Superior temporal gyrus (tissue), 1 donor: ENCODE results near the gene LHX2.
A peak's percentile ranks its signal among the peaks of the same experiment; 100 is the strongest.

Source experiments
- DNase-seq: peaks from one replicate; pipeline ENCODE4 v3.0.0-alpha.2; 2016; ENCODE audit errors: extremely low spot score

Gene LHX2

DNA sequence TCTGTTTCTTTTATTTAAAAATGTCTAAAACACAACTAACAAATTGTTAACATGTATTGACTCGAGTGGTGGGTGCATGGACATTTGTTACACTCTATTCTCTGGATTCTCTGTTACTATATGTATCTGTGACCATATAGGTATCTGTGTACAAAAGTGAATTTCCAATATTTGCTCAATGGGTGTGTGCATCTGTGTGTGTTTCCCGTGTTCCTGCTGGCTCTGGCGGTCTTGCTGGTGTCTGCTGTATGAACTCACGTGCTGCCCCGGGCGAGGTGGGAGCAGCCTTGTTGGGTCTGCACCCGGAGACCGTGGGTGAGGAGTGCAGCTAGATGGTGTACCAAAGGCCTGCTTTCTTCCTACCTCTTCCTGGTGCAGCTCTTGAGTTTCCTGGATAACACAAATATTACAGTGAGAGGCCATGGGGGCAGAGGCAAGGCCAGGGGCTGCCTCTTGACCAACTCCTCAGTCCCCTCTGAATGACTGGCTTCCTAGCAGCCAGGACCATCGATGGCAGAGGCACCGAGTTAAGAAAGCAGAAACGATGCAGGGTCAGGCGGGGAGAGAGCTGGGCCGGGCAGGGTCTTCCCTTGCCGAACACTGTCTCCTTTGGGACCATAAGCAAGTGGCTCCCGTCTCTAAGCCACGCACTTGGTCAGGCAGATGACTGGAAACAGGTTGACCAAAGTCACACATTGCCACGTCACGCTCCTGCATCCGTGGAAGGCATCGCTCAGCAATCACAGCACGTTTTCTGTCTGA is 49.5 kb downstream of the LHX2 start:
- DNase-seq = no peak

DNA sequence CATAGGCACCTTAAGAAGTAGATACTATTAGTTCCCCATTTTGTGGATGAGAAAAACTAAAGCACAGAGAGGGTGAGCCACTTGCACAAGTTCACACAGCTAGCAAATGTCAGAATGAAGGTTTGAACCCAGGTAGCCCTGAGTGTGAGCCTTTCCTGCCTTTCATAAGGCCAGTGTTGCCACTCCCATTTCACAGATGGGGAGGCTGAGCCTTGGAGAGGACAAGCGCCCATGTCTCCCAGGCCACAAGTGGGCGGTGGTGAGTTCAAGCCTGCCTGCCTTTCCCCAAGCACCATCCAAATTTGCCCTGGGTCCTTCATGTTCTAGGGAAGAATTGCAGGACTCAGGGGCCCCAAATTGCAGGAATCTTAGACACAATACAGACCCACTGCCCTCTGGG is 50.6 kb downstream of the LHX2 start:
- DNase-seq = no peak

DNA sequence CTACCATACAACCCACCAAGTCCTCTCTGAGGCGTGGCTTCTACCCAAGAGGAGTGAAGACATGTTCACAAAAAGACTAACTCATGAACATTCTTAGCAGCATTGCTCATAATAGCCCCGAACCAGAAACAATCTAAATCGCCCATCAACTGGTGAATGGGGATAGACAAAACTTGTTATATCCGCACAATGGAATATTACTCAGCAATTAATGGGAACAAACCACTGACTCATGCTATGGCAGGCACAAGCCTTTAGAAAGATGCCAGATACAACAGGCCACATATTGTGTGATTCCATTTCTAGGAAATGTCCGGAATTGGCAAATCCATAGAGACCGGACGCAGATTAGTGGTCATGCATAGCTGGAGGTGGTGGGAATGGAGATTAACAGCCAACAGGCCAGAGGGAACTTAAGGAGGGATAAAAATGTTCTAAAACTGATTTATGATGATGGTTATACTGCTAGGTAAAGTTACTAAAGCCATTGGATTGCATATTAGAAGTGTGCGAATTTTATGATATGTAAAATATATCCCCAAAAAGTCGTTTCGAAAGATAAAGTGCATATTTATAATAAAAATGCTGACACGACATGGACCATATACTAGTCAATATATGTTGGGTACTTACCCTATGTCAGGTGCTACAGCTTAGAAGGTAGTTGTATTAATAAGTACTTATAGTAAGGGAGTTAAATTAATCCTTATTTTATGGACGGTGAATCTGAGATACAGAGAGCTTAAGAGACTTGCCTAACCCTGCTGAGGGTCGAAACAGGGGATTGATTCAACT is 55.4 kb downstream of the LHX2 start:
- no peak for DNase-seq

DNA sequence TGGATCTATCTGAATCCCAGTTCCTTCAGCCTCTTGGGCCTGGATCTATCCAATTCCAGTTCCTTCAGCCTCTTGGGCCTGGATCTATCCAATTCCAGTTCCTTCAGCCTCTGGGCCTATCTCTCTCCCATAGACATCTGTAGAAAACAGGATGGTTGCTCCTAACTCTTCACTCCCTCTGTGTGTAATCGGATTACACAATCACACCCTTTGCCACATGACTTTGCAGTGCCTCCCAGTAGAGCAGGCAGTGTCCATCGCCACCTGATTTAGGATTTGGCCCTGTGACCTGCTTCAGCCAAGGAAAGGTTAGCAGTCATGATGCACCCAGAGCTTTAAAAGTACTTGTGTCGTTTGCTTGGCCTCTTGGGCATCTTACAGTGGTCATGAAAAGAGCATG is 56.7 kb downstream of the LHX2 start:
- DNase-seq = no peak

DNA sequence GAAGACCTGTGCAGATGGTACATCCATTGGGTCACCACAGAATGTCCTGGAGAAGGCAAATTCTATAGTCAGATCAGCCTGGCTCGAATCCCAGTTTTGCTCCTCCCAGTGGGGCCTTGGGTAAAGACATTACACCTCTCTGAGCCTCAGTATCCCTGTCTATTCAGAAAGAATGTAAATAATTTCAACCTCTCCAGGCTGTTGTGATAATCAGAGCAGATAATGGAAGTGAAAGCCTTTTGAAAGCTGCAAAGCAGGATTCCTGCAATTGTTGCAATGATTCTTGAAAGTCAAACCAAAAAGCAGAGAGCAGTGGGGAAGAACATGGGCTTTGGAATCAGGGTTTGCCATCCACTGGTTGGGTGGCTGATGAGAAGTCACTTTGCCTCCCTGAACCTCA is 63.2 kb downstream of the LHX2 start:
- DNase-seq = no peak

DNA sequence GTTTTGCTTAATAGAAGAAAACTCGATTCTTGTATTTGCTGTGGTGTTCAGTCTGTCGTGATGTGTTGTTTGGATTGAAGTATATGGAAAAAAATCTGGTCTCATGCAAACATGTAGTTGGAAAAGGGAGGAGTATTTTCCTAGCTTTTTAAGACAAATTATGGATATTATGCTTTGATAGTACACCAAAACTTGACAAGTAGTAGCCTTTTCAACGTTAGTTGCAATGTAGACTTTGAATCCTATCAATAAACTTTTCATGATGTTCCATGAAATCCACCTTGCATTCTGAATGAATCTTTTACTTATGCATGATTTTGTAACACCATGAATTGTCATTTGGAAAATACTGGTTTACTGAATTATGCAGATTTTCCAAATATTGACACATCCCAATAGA is 64.2 kb downstream of the LHX2 start:
- no peak for DNase-seq

DNA sequence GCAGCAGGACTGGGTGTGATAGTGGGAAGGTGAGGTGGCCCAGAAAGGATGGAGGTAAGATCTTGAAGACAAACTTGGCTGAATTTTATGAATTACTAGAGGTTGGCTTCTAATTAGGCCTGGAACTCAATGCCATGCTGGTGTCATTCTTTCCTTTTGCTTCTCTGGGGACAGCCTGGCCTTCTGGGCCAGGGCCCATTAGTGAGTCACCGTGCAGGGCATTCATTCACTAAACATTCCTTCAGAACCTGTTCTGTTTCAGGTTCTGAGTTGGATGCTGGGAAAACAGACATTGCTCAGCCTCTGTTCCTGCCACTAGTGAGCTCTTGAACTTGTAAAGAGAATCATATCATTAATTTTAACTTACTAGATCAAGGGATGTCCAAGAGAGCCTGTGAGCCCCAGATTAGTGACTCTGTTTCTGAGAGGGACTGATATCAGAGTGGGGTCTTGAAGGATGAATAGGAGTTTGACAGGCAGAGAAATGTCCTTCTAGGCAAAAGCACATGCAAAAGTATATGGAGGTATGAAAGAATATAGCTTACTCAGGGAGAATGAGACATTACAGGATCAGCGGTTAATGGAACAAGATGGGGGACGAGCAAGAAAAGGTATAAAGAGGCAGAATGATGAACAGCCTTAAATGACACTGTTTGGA is 66.5 kb downstream of the LHX2 start:
- DNase-seq = no peak

DNA sequence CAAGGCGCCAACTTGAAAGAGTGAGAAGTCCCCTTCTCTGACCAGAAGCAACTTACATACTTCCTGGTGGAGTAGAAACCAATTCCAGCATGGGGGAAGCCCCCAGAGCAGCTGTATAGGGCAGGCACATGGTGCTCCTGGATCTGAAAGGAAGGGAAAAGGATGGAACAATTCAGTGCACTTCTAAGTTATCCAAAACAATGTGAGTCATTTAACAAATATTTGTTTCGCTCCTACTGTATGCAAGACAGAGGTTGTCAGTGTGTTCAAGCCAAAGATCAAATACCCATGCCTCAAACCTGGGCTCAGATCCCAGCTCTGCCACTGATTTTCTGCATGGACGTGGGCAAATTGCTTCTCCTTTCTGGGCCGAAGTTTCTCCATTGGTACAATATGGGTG is 67.1 kb downstream of the LHX2 start:
- DNase-seq = no peak

DNA sequence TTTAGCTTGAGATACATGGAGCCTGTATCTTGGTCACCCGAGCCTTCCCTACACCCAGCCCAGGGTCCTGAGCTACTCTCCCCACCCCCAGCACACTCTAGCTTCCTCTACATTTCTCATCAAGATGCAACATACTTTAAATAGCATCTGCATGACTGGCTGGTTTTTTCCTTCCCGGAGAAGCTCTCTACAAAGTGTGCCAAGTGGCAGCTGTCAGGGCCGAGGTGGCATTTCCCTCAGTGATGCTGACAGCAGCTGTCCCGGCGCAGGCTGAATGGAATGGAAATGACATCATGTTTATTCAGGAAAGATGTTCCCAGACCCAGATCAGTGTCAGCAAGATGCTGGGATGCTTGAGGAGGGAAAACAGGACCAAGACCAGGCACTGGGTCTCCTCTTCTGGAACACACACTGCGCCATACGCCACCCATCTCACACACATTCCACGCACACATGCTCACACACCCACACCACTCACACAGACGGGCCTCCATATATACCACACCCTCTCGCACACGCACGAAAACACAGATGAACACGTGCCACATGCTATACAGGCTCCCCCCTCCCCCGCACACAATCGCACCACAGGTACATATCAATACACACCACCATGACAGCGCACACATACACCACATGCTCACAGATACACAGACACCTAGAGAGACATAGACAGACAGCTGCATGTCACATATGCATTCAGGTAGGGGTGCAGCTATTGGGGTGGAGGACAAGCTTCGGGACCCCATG is 67.8 kb downstream of the LHX2 start:
- peak; percentile 68 for DNase-seq

DNA sequence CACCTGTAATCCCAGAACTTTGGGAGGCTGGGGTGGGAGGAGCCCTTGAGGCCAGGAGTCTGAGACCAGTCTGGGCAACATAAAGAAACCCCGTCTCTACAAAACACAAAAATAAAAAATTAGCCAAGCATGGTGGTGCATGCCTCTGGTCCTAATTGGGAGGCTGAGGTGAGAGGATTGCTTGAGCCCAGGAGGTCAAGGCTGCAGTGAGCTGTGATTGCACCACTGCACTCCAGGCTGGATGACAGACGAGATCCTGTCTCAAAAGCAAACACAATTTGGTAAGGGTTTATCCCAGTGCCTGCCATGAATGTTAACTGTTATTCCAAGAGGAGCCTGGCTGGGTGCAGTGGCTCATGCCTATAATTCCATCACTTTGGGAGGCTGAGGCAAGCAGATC is 71.1 kb downstream of the LHX2 start:
- no peak for DNase-seq
